GM21381 (cell line): ENCODE results near the gene TCEA3.

ENCODE experiments used
- ATAC-seq: cut with Tn5 transposase; IDR thresholded peaks from one replicate; pipeline ENCODE4 v1.9.1; 2021; ENCODE audit warnings: mild to moderate bottlenecking, moderate library complexity; ENCODE audit not compliant: unreplicated experiment

The TCEA3 gene

DNA sequence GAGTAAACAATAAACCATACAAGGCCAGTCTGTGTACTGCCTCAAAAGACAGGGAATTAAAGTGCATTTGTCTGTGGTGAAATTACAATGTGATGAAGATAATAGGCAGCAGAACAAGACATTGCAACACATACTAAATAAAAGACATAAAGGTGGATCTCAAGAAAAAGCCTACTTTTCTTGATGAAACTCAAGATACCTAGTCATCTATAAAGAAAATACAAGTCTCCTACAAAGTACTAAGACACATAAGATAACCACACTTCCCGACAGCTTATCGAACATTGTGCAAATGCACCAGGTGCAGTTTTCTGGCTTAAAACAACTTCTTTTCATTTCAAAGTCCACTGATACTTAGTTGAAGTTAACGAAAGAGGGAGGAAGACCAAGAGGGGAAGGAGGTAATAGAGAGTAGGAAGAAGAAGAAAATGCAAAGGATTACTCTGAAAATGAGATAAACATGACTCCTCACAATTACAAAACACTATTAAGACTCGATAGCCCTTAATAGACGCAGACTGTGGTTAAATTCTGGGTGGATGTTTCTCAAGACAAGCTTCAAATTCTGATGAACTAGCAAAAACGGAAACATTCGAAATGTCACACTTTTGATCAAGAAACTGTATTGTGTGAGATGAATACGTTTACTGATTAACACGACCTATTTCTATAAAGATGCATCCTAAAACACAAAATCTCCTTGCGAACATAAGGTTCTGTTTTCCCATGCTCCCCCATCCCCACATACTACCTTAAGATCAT lies 82.4 kb downstream of the TCEA3 start:
- no peak for ATAC-seq

DNA sequence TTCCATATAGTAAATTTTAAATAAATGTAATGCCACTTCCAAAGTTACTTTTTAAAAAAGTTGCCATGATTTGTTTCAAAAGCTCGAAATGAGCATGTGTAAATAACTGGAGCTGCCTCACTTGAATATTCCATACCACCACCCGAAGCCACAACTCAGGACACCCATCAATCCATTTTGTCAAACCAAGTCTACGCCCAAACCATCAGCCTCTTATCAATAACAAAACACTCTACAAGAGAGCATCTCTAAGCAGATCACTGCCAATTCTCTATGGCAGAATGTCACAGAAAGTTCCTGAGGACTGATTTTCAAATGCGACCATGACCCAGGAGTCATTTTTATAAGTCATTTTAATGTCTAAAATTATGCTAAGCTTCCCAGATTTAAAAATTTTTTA lies 84.9 kb downstream of the TCEA3 start:
- no peak for ATAC-seq

GRCh38 chr1:23337869-23338268 lies 86.7 kb downstream of the TCEA3 start:
- ATAC-seq, result no peak

- no peak for ATAC-seq
Measured at GRCh38 chr1:23331713-23332112, 92.8 kb downstream of the TCEA3 start.
